Measurements from ENCODE around the gene ATP11A. TPM values are rescaled to one million over a fixed set of nuclear protein-coding genes. Genes with fewer than 3 reads are reported as not detected.

ATP11A gene
- total RNA-seq, 2 donors from 2014 or later, result 15.8 to 19.6 TPM

DNA sequence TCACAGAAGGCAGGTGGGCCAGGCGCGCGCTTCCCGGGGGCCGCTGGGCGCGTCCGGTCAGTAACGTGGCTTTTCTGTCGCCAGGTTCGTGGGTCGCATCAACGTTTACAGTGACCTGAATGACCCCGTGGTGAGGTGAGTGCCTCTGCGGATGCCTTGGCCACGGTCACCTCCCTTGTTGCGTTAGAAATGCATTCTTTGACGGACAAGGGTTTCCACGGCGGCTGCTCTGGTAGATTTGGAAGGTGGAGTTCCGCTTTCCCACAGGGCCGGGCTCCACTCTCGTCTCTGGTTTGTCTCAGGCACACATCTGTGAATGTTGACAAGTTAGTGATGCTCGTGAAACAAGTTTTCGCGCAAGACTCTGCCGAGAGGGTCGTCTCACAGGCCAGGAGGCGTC lies 130.0 kb downstream of the ATP11A start:
- Histone ChIP-seq H3K27ac (no peak overlapping the region), H3K4me3 (no peak overlapping the region), H3K36me3 (no peaks in the 10 kb centered on the region), H3K27me3 (no peaks in the 10 kb centered on the region), H3K9me3 (no peaks in the 10 kb centered on the region), H3K4me1 (no peaks in the 10 kb centered on the region), H3K9ac (ENCODE audit: low read depth in 2 of 2, low read length in 2 of 2) (no peak overlapping the region)
- no peak for DNase-seq
- no peak for TF ChIP-seq CTCF (IDR thresholded peaks at IDR 0.05)
- intact Hi-C loops (cut with DNase I), result no loop called here

GRCh38 chr13:112820318-112820717 lies 130.5 kb downstream of the ATP11A start:
- Histone ChIP-seq H3K27ac (no peak overlapping the region), H3K27me3 (no peaks in the 10 kb centered on the region), H3K4me3 (no peak overlapping the region), H3K36me3 (no peaks in the 10 kb centered on the region), H3K9me3 (no peaks in the 10 kb centered on the region), H3K4me1 (no peaks in the 10 kb centered on the region), H3K9ac (ENCODE audit: low read depth in 2 of 2, low read length in 2 of 2) (no peak overlapping the region)
- no peak for TF ChIP-seq CTCF (IDR thresholded peaks at IDR 0.05)
- intact Hi-C loops (cut with DNase I), result no loop called here
- DNase-seq, result no peak

GRCh38 chr13:112821340-112822055 lies 131.7 kb downstream of the ATP11A start:
- Histone ChIP-seq H3K27ac (no peak overlapping the region), H3K4me3 (no peak overlapping the region), H3K36me3 (no peaks in the 10 kb centered on the region), H3K9me3 (no peaks in the 10 kb centered on the region), H3K27me3 (no peaks in the 10 kb centered on the region), H3K9ac (ENCODE audit: low read depth in 2 of 2, low read length in 2 of 2) (no peak overlapping the region), H3K4me1 (no peaks in the 10 kb centered on the region)
- TF ChIP-seq CTCF (IDR thresholded peaks at IDR 0.05), result no peak
- intact Hi-C loops (cut with DNase I), result no loop called here
- no peak for DNase-seq

DNA sequence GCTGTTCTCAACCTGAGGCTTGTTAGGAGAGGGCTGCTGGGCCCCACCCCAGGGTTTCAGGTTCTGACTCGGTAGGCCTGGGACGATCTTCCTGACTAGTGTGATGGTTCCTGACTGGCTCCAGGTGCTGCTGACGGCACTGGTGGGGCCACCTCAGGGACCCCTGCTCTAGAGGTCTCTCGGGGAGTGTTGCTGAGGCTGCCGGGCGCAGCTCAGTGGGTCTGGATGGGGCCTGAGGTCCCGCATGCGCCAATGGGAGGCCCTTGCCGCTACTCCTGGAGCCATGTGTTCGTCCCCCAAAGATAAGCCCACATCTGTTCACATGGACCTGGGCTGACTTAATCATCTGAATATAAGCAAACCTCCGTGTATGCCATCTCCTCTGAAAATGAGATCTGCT lies 133.0 kb downstream of the ATP11A start:
- no peak overlapping the region for H3K9ac ChIP-seq (ENCODE audit: low read depth in 2 of 2, low read length in 2 of 2)
- no peak overlapping the region for H3K27ac ChIP-seq
- no peaks in the 10 kb centered on the region for H3K4me1 ChIP-seq
- intact Hi-C loops (cut with DNase I), result no loop called here
- no peaks in the 10 kb centered on the region for H3K27me3 ChIP-seq
- no peak for DNase-seq
- no peak overlapping the region for H3K4me3 ChIP-seq
- no peak for TF ChIP-seq CTCF (IDR thresholded peaks at IDR 0.05)
- H3K36me3 ChIP-seq, result no peaks in the 10 kb centered on the region
- H3K9me3 ChIP-seq, result no peaks in the 10 kb centered on the region

- Histone ChIP-seq H3K9me3 (no peaks in the 10 kb centered on the region), H3K4me3 (no peak overlapping the region), H3K9ac (ENCODE audit: low read depth in 2 of 2, low read length in 2 of 2) (no peak overlapping the region), H3K27ac (no peak overlapping the region), H3K36me3 (no peaks in the 10 kb centered on the region), H3K27me3 (no peaks in the 10 kb centered on the region), H3K4me1 (no peaks in the 10 kb centered on the region)
- TF ChIP-seq CTCF (IDR thresholded peaks at IDR 0.05), result no peak
- DNase-seq, result no peak
- intact Hi-C loops (cut with DNase I), result no loop called here
Measured at GRCh38 chr13:112824429-112824828, 134.6 kb downstream of the ATP11A start.

Data from colonic mucosa (tissue), 4 donors.